HG02840 (cell line): ENCODE data around the gene LRP5.
"Not testable (repeated sequence)": the region's sequence is repeated elsewhere in the genome, so short reads cannot be mapped to it uniquely, and the experiment has no call there.

Experiments
- ATAC-seq: cut with Tn5 transposase; IDR thresholded peaks from one replicate; pipeline ENCODE4 v1.9.1; 2021; ENCODE audit warnings: mild to moderate bottlenecking, moderate library complexity, moderate number of reproducible peaks; ENCODE audit not compliant: unreplicated experiment, low FRiP score

The LRP5 gene

GRCh38 chr11:68341557-68342458, 29.4 kb downstream of the LRP5 start:
- no peak for ATAC-seq

- no peak for ATAC-seq
Observed at GRCh38 chr11:68342459-68343158, 30.2 kb downstream of the LRP5 start.

GRCh38 chr11:68343761-68344256, 31.4 kb downstream of the LRP5 start:
- no peak for ATAC-seq

GRCh38 chr11:68344821-68345220, 32.4 kb downstream of the LRP5 start:
- ATAC-seq: not testable (repeated sequence)

- ATAC-seq: no peak
Observed at GRCh38 chr11:68345776-68346461, 33.5 kb downstream of the LRP5 start.

- no peak for ATAC-seq
Observed at GRCh38 chr11:68346462-68346790, 34.0 kb downstream of the LRP5 start.

GRCh38 chr11:68347345-68347744, 35.0 kb downstream of the LRP5 start:
- no peak for ATAC-seq

- no peak for ATAC-seq
Observed at GRCh38 chr11:68347841-68348240, 35.5 kb downstream of the LRP5 start.

DNA sequence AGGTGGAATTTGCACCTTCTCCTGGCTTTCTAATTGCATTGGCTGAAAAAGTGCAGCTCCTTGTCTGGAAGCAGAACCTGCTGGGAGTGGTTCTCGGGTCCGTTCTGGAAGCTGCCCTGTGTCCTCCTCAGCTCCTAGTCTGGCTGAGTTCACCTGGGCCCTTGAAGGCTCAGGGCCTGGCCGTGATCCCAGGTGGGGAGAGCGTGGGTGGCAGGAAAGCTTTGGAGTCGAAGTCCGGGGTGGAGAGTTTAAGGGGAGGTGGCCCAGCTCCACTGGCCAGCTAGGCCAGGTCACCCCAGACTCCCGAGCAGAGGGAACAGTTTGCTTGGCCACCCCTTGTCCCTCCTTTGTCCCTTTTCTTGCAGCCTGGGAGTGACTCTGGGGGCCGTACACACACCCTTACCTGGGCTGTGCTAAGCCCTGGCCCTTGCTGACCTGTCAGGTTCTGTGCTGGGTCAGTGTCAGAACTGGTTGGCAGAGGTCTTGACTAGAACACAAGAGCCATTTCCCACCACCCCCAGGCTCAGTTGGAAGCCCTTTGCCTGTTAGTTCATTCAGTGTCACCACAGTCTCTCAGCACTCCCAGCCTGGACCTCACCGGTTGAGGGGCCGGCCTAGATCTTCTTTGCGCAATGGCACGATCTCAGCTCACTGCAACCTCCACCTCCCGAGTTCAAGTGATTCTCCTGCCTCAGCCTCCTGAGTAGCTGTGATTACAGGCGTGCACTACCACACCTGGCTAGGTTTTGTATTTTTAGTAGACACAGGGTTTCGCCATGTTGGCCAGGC, 37.3 kb downstream of the LRP5 start:
- ATAC-seq: no peak

- no peak for ATAC-seq
Observed at GRCh38 chr11:68350759-68351449, 38.5 kb downstream of the LRP5 start.

GRCh38 chr11:68351450-68352275, 39.3 kb downstream of the LRP5 start:
- ATAC-seq: no peak

DNA sequence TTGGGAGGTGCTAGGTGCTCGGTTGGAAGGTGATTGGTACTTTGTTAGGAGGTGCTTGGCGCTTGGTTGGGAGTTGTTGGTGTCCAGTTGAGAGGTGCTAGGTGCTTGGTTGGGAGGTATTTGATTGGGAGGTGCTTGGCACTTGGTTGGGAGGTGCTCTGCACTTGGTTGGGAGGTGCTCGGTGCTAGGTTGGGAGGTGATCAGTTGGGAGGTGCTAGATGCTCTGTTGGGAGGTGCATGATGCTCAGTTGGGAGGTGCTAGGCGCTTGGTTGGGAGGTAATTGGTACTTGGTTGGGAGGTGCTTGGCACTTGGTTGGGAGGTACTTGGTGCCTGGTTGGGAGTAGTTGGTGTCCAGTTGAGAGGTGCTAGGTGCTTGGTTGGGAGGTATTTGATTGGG, 40.2 kb downstream of the LRP5 start:
- no peak for ATAC-seq

- ATAC-seq: no peak
Observed at GRCh38 chr11:68353118-68353517, 40.7 kb downstream of the LRP5 start.

DNA sequence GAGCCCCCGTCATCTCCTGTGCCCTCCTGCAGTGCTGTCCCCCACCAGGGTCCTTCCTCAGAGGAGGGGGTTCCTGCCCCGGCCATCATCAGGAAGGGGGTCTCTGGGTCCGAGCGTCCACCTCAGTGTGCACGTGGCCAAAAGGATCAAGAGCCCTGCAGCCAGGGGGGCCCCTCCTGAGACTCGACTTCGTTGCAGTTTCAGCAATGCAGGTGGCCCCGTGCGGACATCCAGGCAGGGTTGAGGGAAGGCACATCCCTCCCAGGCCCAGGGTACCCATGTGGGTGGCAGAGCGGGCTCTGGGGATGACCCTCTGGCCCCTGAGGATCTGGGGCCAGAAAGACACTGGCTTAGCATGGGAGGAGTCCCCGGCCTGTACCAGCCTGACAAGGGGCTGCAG, 41.3 kb downstream of the LRP5 start:
- ATAC-seq: no peak

- no peak for ATAC-seq
Observed at GRCh38 chr11:68354148-68354872, 41.9 kb downstream of the LRP5 start.

DNA sequence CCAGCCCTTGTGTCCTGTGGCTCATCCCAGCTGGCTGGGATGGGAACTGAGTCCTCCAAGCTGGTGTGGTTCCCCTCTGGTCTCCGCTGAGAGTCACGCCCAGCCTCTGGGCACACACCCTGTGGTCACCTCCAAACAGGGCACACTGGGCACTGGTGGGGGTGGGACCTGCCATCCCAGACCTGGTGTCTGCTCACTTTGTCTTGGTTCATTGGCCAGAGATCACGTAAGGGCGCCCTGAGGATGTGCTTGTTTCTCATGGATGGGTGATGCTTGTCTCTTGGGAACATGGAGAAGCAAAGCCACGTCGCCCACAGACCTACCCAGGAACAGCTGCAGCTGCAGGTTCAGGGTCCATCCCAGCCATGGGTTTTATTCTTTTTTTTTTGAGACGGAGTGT, 43.1 kb downstream of the LRP5 start:
- no peak for ATAC-seq

DNA sequence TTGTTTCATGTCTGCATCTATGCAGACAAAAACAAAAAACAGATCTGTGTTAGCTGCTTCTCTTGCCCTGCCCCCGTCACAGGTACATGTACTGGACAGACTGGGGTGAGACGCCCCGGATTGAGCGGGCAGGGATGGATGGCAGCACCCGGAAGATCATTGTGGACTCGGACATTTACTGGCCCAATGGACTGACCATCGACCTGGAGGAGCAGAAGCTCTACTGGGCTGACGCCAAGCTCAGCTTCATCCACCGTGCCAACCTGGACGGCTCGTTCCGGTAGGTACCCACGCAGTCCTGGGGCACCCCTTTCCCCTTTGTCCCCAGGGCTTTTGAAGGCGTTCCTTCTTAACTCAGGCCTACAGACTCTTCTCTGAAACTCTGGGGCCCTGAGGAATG, 45.2 kb downstream of the LRP5 start:
- ATAC-seq: no peak

DNA sequence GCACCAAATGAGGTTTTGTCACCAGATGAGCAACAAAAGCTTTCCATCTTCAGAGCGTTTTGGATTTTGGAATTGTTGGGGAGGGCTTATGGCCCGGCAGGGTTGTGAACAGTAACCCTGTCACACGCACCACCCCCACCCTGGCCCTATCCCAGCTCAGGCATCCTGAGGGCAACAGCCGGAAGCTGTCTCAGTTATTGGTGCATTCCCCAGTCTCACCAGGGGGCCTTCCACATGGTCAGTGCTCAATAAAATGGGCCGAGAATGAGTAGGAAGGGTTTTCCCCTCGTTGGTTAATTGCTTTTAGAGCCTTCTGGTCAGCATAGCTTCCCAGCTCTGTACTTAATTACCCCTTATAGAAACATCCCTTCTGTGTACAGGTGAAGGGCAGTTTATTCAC, 46.0 kb downstream of the LRP5 start:
- ATAC-seq: no peak
